A549 (cell line): ENCODE measurements around the gene MVB12B. TPM values are rescaled to one million over a fixed set of nuclear protein-coding genes. Genes with fewer than 3 reads are reported as not detected.
"Not testable (repeated sequence)": the region's sequence is repeated elsewhere in the genome, so short reads cannot be mapped to it uniquely, and the experiment has no call there.

Experiments
- ATAC-seq, 2 experiments: fragments of 200-7000 bp in 1 of 2; fragments of >200 bp in 1 of 2; cut with Nextera tagmentation in 1 of 2; cut with Tn5 transposase in 1 of 2; 3 replicates each; pipeline versions ENCODE4 v1.8.0 to v1.9.1; 2018 to 2020; ENCODE audit warnings: mild to moderate bottlenecking in 1 of 2, moderate library complexity in 1 of 2
- CTCF ChIA-PET: fragments of 300-600 bp; sonication (Branson Sonifier 250); formaldehyde crosslinking; extraction: SDS; loops from one replicate; lab custom pipeline; 2021; ENCODE audit warnings: antibody characterized with exemption, inconsistent platforms; lab: Yijun Ruan, JAX
- POLR2A ChIA-PET: fragments of 350-600 bp; formaldehyde crosslinking; extraction: SDS; loops from one replicate; lab custom pipeline; 2021; ENCODE audit warnings: antibody characterized with exemption, inconsistent platforms; lab: Yijun Ruan, JAX
- DNase-seq, 2 experiments: peaks; one replicate each; pipeline versions ENCODE4 v3.0.0 to v3.0.0-alpha.2; 2011 to 2016; ENCODE audit warnings: low read depth in 1 of 2, low spot score in 1 of 2
- FAIRE-seq: peaks from 2 replicates; lab custom pipeline; 2011; peaks lifted over from hg19 to GRCh38; lab: Jason Lieb, UNC
- H3K27ac ChIP-seq, 2 experiments: fragments of >200 bp; sonication (Bioruptor Twin); formaldehyde crosslinking; 3 replicates each; pipeline ENCODE4 v1.5.1; 2016 to 2017
- H3K4me1 ChIP-seq: fragments of >200 bp; sonication (Bioruptor Twin); formaldehyde crosslinking; 3 replicates; pipeline ENCODE4 v1.6.1; 2016
- H3K4me2 ChIP-seq: fragments of >200 bp; sonication (Bioruptor Twin); formaldehyde crosslinking; 3 replicates; pipeline ENCODE4 v1.6.1; 2016
- H3K4me3 ChIP-seq: fragments of >200 bp; sonication (Bioruptor Twin); formaldehyde crosslinking; 3 replicates; pipeline ENCODE4 v1.5.1; 2016
- H3K9me3 ChIP-seq: fragments of >200 bp; sonication (Bioruptor Twin); formaldehyde crosslinking; 3 replicates; pipeline ENCODE4 v1.6.1; 2016
- CBX2 ChIP-seq: fragments of 200-600 bp; sonication (generic); IDR thresholded peaks from 2 replicates; pipeline ENCODE4 v1.6.1; 2016; ENCODE audit warnings: low read depth, mild to moderate bottlenecking, borderline replicate concordance
- CEBPB ChIP-seq, 2 experiments: fragments of >200 bp in 1 of 2; sonication (Bioruptor Twin) in 1 of 2; formaldehyde crosslinking in 1 of 2; IDR thresholded peaks; 2 replicates each; pipeline ENCODE4 v1.6.1; 2012 to 2016
- EHF ChIP-seq: fragments of 250-450 bp; sonication (Bioruptor Pico); IDR thresholded peaks from 2 replicates; pipeline ENCODE4 v1.5.0; 2020; ENCODE audit warnings: mild to moderate bottlenecking
- HMGXB4 ChIP-seq: fragments of 250-450 bp; sonication (Bioruptor Pico); IDR thresholded peaks from 2 replicates; pipeline ENCODE4 v1.5.0; 2021; ENCODE audit warnings: mild to moderate bottlenecking, moderate library complexity, borderline replicate concordance
- HOXA7 ChIP-seq: fragments of 250-450 bp; sonication (Bioruptor Pico); IDR thresholded peaks from 2 replicates; pipeline ENCODE4 v1.5.0; 2020; ENCODE audit warnings: mild to moderate bottlenecking, moderate library complexity
- HOXB13 ChIP-seq: fragments of 250-450 bp; sonication (Bioruptor Pico); IDR thresholded peaks from 2 replicates; pipeline ENCODE4 v1.5.0; 2020; ENCODE audit warnings: low read depth, mild to moderate bottlenecking, moderate library complexity
- HOXB5 ChIP-seq: fragments of 250-450 bp; sonication (Bioruptor Pico); IDR thresholded peaks from 2 replicates; pipeline ENCODE4 v1.5.0; 2020; ENCODE audit warnings: mild to moderate bottlenecking, moderate library complexity
- JUNB ChIP-seq: fragments of >200 bp; sonication (Bioruptor Twin); formaldehyde crosslinking; IDR thresholded peaks from 2 replicates; pipeline ENCODE4 v1.6.1; 2016
- KDM5A ChIP-seq: fragments of 200-600 bp; sonication (generic); IDR thresholded peaks from 2 replicates; pipeline ENCODE4 v1.6.1; 2016; ENCODE audit warnings: antibody characterized with exemption, mild to moderate bottlenecking
- MAFK ChIP-seq: fragments of 450-650 bp; IDR thresholded peaks from 2 replicates; pipeline ENCODE4 v1.6.1; 2014; ENCODE audit not compliant: partially characterized antibody
- MYC ChIP-seq: IDR thresholded peaks from 2 replicates; pipeline ENCODE4 v1.6.1; 2012; ENCODE audit warnings: mild to moderate bottlenecking, inconsistent platforms, low read length, improper control_type of control experiment, borderline replicate concordance
- PBX3 ChIP-seq: IDR thresholded peaks from 2 replicates; pipeline ENCODE4 v1.6.1; 2012
- RFX5 ChIP-seq: fragments of 450-650 bp; IDR thresholded peaks from 2 replicates; pipeline ENCODE4 v1.7.1; 2014; ENCODE audit warnings: antibody characterized with exemption, mild to moderate bottlenecking, moderate library complexity
- RNF2 ChIP-seq: fragments of 200-600 bp; sonication (generic); IDR thresholded peaks from 2 replicates; pipeline ENCODE4 v1.6.1; 2016; ENCODE audit warnings: low read depth, mild to moderate bottlenecking, antibody characterized with exemption, moderate library complexity, borderline replicate concordance
- SREBF2 ChIP-seq: fragments of 450-650 bp; IDR thresholded peaks from 2 replicates; pipeline ENCODE4 v1.6.1; 2014; ENCODE audit warnings: mild to moderate bottlenecking, moderate library complexity
- USF2 ChIP-seq: fragments of 450-650 bp; IDR thresholded peaks from 2 replicates; pipeline ENCODE4 v1.6.1; 2014; ENCODE audit warnings: antibody characterized with exemption
- ZFP36 ChIP-seq: fragments of 450-650 bp; IDR thresholded peaks from 2 replicates; pipeline ENCODE4 v1.6.1; 2014; ENCODE audit warnings: borderline replicate concordance; ENCODE audit not compliant: partially characterized antibody
- WGBS: methylation state at CpG from one replicate; pipeline ENCODE4 v1.1.6; 2017; ENCODE audit errors: missing lambda C conversion rate; 5-methylcytosine and 5-hydroxymethylcytosine counted together
- polyA plus RNA-seq, 4 experiments: library from polyadenylated mRNA; depleted of rRNA in 3 of 4; stranded (reverse); fragments of >200 nt; fragmentation: RNase III in 1 of 4; extraction: RNeasy Plus Mini Kit Qiagen cat#74134 plus additional on column Dnase treatment in 1 of 4; gene quantifications; 2 replicates in 3 of 4; 3 replicates in 1 of 4; pipeline ENCODE4 v1.2.3, GENCODE V29; 2011 to 2017

Gene MVB12B
- polyA plus RNA-seq, 2 of the 4 experiments (the other 2 are of a cell fraction), result 4.6 to 5.9 TPM

- H3K4me1 ChIP-seq, result no peaks in the 10 kb centered on the region
- DNase-seq (no peak), ATAC-seq (no peak), FAIRE-seq (no peak)
- ChIA-PET POLR2A (no interaction called here), CTCF (interaction anchor here (0.9 to 2.2 kb wide), 3 partner anchors 18 to 22 kb away, joined by 3 to 10 read pairs (median 6); no protein-coding TSS in a partner anchor)
- H3K27ac ChIP-seq, result no peak overlapping the region
- no peak for TF ChIP-seq KDM5A
- no peak for TF ChIP-seq SREBF2
- no peak for TF ChIP-seq EHF (CRISPR knock-in tag)
- TF ChIP-seq CEBPB (IDR thresholded peaks at IDR 0.05), result no peak
- no peak for TF ChIP-seq MYC
- TF ChIP-seq CBX2, result no peak
- no peak for TF ChIP-seq ZFP36
- TF ChIP-seq RNF2, result no peak
- WGBS, result 60% methylated on average over 9 of the region's 11 CpGs
- no peak overlapping the region for H3K4me2 ChIP-seq
- H3K9me3 ChIP-seq, result no peaks in the 10 kb centered on the region
- no peak overlapping the region for H3K4me3 ChIP-seq
Observed at GRCh38 chr9:126536841-126537465, 210.3 kb downstream of the MVB12B start.

- ATAC-seq (no peak), DNase-seq (no peak), FAIRE-seq (no peak)
- Histone ChIP-seq H3K27ac (no peak overlapping the region), H3K4me3 (no peak overlapping the region), H3K4me1 (no peaks in the 10 kb centered on the region), H3K9me3 (no peaks in the 10 kb centered on the region), H3K4me2 (no peak overlapping the region)
- ChIA-PET POLR2A (no interaction called here), CTCF (interaction anchor here (0.7 to 2.9 kb wide), 9 partner anchors 9 to 37 kb away, joined by 3 to 16 read pairs (median 4); no protein-coding TSS in a partner anchor)
- no peak for TF ChIP-seq HOXB5 (CRISPR knock-in tag)
- TF ChIP-seq JUNB, result no peak
- no peak for TF ChIP-seq HMGXB4
- TF ChIP-seq HOXB13 (CRISPR knock-in tag), result no peak
- no peak for TF ChIP-seq MAFK
- TF ChIP-seq USF2, result no peak
- TF ChIP-seq PBX3, result no peak
- TF ChIP-seq HOXA7 (CRISPR knock-in tag), result no peak
- no peak for TF ChIP-seq RFX5
- WGBS, result 58% methylated on average over 1 of the region's 1 CpG
Observed at GRCh38 chr9:126538550-126538949, 211.9 kb downstream of the MVB12B start.

- FAIRE-seq, DNase-seq, H3K27ac ChIP-seq, H3K4me2 ChIP-seq, H3K4me3 ChIP-seq, H3K4me1 ChIP-seq, ATAC-seq, POLR2A ChIA-PET, H3K9me3 ChIP-seq: not testable (repeated sequence)
- CTCF ChIA-PET, result interaction anchor here (0.9 to 2.9 kb wide), 5 partner anchors 11 to 40 kb away, joined by 3 to 16 read pairs (median 3); no protein-coding TSS in a partner anchor
- WGBS, result 63% methylated on average over 9 of the region's 9 CpGs
Observed at GRCh38 chr9:126540398-126540797, 213.8 kb downstream of the MVB12B start.
